ENCODE data around the gene TMEM132C. TPM values are rescaled to one million over a fixed set of nuclear protein-coding genes. Genes with fewer than 3 reads are reported as not detected.

TMEM132C gene
- total RNA-seq, 1 experiment from 2014 or later, result not detected

DNA sequence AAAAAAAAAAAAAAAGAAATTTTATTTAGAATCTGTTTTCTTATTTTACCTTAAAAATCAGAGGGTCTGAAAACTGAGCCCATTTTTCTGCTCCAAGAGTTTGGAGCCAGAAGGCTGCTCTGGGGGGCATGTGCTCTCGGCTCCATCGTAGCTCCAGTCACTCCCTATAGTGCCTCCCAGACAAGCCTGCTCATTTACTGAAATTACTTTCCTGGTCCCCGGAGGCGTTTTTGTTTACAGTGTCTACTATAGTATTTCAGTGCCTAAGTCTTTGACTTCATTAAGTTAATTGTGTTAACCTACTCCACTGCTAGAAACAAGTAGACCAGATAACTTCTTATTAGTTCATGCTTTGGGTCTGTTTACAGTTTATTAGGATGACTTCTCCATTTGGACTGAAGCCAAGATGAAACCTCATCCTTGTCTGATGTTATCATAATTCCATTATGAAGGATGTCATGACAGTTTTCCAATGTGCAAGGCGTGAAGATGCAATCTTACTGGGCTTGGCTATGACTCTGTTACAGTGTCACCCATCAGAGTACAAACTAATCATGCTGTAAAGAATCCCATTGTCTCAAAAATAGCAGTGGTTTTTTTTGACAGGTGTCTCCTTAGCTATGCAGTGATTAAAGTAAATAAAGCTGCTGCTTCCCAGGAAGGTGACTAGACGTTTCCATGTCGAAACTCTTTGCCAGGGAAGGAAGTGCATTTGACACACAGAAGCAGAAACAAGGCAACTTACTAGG is 182.3 kb downstream of the TMEM132C start:
- H3K9me2 ChIP-seq (replicated peaks; ENCODE audit: low read length), result no peaks in the 10 kb centered on the region
- H3K36me3 ChIP-seq (ENCODE audit: low read depth, low read length), result no peaks in the 10 kb centered on the region
- POLR2A ChIA-PET (ENCODE audit: unreplicated experiment), result no interaction called here
- ATAC-seq (no peak; the same call in 1 of the 2 replicates), DNase-seq (peak; percentile 57)
- H3K4me3 ChIP-seq (ENCODE audit: low read length), result no peak overlapping the region
- H3K27ac ChIP-seq (ENCODE audit: low read length), result no peak overlapping the region
- H3K9ac ChIP-seq (ENCODE audit: low read length), result no peak overlapping the region
- TF ChIP-seq, protein P1, sequence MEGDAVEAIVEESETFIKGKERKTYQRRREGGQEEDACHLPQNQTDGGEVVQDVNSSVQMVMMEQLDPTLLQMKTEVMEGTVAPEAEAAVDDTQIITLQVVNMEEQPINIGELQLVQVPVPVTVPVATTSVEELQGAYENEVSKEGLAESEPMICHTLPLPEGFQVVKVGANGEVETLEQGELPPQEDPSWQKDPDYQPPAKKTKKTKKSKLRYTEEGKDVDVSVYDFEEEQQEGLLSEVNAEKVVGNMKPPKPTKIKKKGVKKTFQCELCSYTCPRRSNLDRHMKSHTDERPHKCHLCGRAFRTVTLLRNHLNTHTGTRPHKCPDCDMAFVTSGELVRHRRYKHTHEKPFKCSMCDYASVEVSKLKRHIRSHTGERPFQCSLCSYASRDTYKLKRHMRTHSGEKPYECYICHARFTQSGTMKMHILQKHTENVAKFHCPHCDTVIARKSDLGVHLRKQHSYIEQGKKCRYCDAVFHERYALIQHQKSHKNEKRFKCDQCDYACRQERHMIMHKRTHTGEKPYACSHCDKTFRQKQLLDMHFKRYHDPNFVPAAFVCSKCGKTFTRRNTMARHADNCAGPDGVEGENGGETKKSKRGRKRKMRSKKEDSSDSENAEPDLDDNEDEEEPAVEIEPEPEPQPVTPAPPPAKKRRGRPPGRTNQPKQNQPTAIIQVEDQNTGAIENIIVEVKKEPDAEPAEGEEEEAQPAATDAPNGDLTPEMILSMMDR (conservative IDR thresholded peaks at IDR 0.05; ENCODE audit: low read depth, low read length), result no peak
- TF ChIP-seq EZH2 (IDR thresholded peaks at IDR 0.05; ENCODE audit: low read length, unreplicated experiment) (no peak), EZH2phosphoT487 (IDR thresholded peaks at IDR 0.05; ENCODE audit: borderline replicate concordance, low read length) (no peak)
- H3F3A ChIP-seq (ENCODE audit: low read length, unreplicated experiment), result no peaks in the 10 kb centered on the region
- intact Hi-C loops (cut with micrococcal nuclease), result no loop called here
- H3K4me2 ChIP-seq (ENCODE audit: low read length), result no peak overlapping the region
- H2AFZ ChIP-seq (ENCODE audit: low read length), result no peak overlapping the region
- H4K20me1 ChIP-seq (ENCODE audit: low read length), result no peaks in the 10 kb centered on the region
- no peaks in the 10 kb centered on the region for H3K79me2 ChIP-seq (ENCODE audit: low read length)
- CTCF ChIA-PET, result no interaction called here
- no TSS peak for BruUV-seq (replicated peaks)
- H3K4me1 ChIP-seq (ENCODE audit: insufficient read depth, low read length), result no peaks in the 10 kb centered on the region
- peaks cover 53% of the 10 kb centered on the region for H3K27me3 ChIP-seq (ENCODE audit: low read length)
- H3K9me3 ChIP-seq (ENCODE audit: low read length), result 0 out of 2 replicates have a peak, but pooled peaks cover 4% of the 10 kb centered on the region

DNA sequence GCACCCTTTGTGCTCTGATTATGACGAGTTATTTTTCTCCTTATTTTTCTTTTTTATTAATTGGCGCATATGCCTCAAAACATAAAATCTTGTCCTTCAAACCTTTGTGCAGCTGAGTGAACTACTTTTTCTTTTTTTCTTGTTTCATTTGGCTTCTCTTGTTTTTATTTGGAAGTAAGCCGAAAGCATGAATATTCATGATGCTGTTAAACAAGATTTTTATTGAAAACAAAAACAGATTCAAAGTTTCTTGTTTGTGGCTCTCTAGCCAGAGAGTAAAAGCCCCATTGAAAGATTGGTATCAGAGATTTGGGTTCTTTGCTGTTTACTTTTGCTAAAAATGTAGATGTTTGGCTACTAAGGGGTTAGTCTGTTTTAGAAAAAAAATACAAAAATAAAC is 183.8 kb downstream of the TMEM132C start:
- H3K79me2 ChIP-seq (ENCODE audit: low read length), result no peaks in the 10 kb centered on the region
- H3K27me3 ChIP-seq (ENCODE audit: low read length), result peaks cover 47% of the 10 kb centered on the region
- H3K4me1 ChIP-seq (ENCODE audit: insufficient read depth, low read length), result no peaks in the 10 kb centered on the region
- POLR2A ChIA-PET (ENCODE audit: unreplicated experiment), result no interaction called here
- no peak for TF ChIP-seq EZH2phosphoT487 (IDR thresholded peaks at IDR 0.05; ENCODE audit: borderline replicate concordance, low read length)
- no peak for TF ChIP-seq EZH2 (IDR thresholded peaks at IDR 0.05; ENCODE audit: low read length, unreplicated experiment)
- TF ChIP-seq, protein P1 (conservative IDR thresholded peaks at IDR 0.05; ENCODE audit: low read depth, low read length), result no peak
- H3K9ac ChIP-seq (ENCODE audit: low read length), result no peak overlapping the region
- CTCF ChIA-PET, result no interaction called here
- H3K9me3 ChIP-seq (ENCODE audit: low read length), result 0 out of 2 replicates have a peak, but pooled peaks cover 4% of the 10 kb centered on the region
- H3F3A ChIP-seq (ENCODE audit: low read length, unreplicated experiment), result no peaks in the 10 kb centered on the region
- no peaks in the 10 kb centered on the region for H3K9me2 ChIP-seq (replicated peaks; ENCODE audit: low read length)
- no peak overlapping the region for H2AFZ ChIP-seq (ENCODE audit: low read length)
- no peaks in the 10 kb centered on the region for H3K36me3 ChIP-seq (ENCODE audit: low read depth, low read length)
- H3K4me3 ChIP-seq (ENCODE audit: low read length), result no peak overlapping the region
- H3K4me2 ChIP-seq (ENCODE audit: low read length), result no peak overlapping the region
- intact Hi-C loops (cut with micrococcal nuclease), result no loop called here
- no peak overlapping the region for H3K27ac ChIP-seq (ENCODE audit: low read length)
- no peaks in the 10 kb centered on the region for H4K20me1 ChIP-seq (ENCODE audit: low read length)
- BruUV-seq (replicated peaks), result no TSS peak
- DNase-seq (no peak), ATAC-seq (no peak)

- Histone ChIP-seq H3K36me3 (ENCODE audit: low read depth, low read length) (no peaks in the 10 kb centered on the region), H3K27me3 (ENCODE audit: low read length) (peaks cover 29% of the 10 kb centered on the region; the same call in 1 of the 2 replicates), H2AFZ (ENCODE audit: low read length) (no peak overlapping the region), H3K4me2 (ENCODE audit: low read length) (no peak overlapping the region), H4K20me1 (ENCODE audit: low read length) (no peaks in the 10 kb centered on the region), H3K4me1 (ENCODE audit: insufficient read depth, low read length) (no peaks in the 10 kb centered on the region), H3K79me2 (ENCODE audit: low read length) (no peaks in the 10 kb centered on the region), H3F3A (ENCODE audit: low read length, unreplicated experiment) (no peaks in the 10 kb centered on the region), H3K9me3 (ENCODE audit: low read length) (no peaks in the 10 kb centered on the region), H3K27ac (ENCODE audit: low read length) (no peak overlapping the region), H3K9me2 (replicated peaks; ENCODE audit: low read length) (no peaks in the 10 kb centered on the region; the same call in 1 of the 2 replicates), H3K9ac (ENCODE audit: low read length) (no peak overlapping the region), H3K4me3 (ENCODE audit: low read length) (no peak overlapping the region)
- BruUV-seq (replicated peaks), result no TSS peak
- TF ChIP-seq EZH2 (IDR thresholded peaks at IDR 0.05; ENCODE audit: low read length, unreplicated experiment) (no peak), EZH2phosphoT487 (IDR thresholded peaks at IDR 0.05; ENCODE audit: borderline replicate concordance, low read length) (no peak)
- TF ChIP-seq, protein P1 (conservative IDR thresholded peaks at IDR 0.05; ENCODE audit: low read depth, low read length), result no peak
- ATAC-seq (no peak), DNase-seq (no peak)
- CTCF ChIA-PET, result no interaction called here
- intact Hi-C loops (cut with micrococcal nuclease), result no loop called here
- POLR2A ChIA-PET (ENCODE audit: unreplicated experiment), result no interaction called here
These were observed 188.9 kb downstream of the TMEM132C start for GRCh38 chr12:128455851-128456250.
